Measurements from ENCODE around the gene AGPAT2.

Gene AGPAT2

DNA sequence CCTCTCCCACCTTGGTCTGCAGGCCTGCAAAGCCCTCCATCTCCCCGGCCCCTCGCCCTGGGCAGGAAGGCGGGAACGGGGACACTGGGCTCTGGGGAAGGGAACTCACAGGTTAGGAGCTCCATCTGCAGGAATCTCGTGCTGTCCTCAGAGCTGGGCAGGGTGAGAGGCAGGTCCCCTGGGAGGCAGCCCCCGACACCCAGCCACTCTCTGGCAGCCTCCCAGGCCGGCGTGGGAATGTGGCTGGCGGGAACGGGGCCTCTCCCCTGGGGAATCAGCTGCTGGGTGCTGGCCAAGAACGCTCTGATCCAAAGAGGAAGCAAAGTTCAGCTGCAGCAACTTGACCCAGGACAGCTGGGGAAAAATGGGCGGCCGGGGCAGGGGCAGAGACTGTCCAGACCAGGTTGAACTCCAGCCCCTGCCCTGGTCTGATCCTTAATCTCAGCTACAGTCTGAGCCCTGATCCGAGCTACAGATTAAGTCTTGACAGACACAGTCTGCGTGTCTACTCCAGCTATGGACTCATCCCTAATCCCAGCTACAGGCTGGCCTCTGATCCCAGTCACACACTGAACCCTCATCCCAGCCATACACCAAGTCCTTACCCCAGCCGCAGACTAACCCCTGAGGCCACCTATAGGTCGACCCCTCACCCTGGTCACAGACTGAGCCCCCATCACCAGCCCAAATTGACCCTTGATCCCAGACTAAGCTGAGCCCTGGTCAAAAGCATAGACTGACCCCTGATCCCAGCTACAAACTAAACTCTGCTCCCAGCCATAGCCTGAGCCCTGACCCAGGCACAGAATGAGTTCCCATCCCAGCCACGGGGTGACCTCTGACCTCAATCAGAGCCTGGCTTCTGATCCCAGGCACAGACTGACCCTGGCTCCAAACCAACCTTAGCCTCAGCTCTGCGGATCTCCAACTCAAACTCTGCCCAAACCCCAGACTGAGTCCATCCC lies 61.9 kb downstream of the AGPAT2 start:
- no peak for DNase-seq (ENCODE audit: low read depth, low spot score)

DNA sequence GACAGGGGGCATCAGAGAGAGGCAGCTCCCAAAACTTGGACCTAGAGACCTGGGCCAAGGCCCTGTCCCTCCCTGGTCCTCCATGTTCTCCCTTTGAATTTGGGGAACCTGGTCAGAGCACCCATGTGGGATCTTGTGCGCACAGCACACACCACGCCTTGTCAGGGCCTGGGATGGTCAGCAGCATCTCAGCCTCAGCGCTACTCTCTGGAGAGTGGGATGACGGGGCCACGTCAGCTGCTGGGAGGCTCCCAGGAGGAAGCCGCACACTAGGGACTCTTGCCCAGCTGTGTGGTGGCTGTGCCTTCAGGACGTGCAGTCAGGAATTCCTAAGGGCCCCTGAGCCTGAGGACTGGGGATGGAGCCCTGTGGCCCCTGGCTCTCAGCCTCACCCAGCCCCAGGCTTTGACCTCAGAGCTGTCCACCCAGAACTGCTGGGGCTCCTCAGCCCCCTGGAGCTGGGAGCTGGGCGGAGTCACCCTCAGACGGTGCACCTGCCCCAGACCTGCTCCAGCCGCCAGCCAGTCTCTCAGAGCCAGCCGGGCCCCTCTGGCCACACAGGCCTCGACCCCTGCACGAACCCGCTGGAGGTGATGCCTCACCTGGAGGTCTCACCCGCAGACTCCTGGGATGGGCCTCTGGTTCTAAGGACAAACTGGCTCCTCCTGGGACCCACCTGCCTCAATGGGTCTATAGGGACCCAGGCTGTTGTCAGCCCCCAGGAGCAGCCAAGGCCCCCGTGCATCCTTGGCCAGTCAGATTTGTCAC lies 62.9 kb downstream of the AGPAT2 start:
- DNase-seq (ENCODE audit: low read depth, low spot score) = no peak

DNA sequence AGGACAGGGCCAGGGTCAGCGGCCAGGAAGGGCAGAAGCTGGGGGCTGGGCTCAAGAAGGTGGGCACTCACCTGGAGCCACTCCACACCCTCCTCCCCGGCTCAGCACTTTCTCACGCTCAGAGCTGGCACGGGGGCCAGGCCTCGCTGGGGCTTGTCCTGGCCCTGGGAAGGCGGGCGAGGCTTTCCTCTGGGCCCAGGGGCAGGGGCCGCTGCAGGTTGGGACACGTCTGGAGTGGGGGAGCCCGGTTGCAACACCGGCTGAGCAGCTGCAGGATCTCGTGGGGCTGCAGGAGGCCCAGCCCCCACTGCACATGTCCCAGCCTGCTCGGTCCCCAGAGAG lies 63.4 kb downstream of the AGPAT2 start:
- DNase-seq (ENCODE audit: low read depth, low spot score) = no peak
